ENCODE measurements around the gene FOXG1. TPM values are rescaled to one million over a fixed set of nuclear protein-coding genes. Genes with fewer than 3 reads are reported as not detected.

FOXG1 gene
- polyA plus RNA-seq, 10 donors: 0.03 to 0.66 (median 0.04) TPM; not detected in 3

GRCh38 chr14:28774764-28775735 lies 8.5 kb downstream of the FOXG1 start:
- peak in 1 of 3 donors; percentile 52 for DNase-seq

DNA sequence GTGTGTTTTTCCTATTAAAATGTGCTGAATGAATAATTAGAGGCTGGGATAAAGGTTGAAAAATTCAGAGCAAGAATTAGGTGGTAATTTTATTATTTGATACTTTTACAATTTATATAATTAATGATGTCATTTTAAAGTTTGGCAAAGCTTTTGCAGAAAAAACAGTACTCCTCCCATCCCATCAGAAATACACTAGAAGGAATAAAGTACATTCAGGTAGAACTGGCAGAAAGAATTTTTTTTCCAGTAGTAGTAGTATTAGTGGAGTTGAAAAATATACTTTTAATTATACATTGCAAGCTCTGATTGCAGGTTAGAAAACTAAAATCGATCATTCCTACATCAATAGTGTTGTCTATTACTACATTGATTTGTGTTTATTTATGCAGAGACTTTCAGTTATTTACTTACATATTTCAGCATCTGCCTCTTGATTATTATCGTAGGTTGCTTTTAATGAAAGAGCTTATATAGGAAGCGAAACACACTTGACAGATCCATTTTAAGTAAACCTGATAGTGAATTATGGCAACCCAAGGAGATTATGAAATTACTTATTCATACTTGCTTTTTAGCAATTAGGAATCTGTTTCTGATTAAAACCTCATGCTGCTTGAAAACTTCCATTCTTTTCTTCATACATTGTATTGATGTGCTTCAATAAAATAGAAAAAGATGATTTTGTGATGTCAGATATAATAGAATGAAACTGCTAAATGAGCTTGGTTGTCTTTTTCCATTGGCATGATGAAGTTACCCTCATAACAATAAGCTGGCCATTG lies 10.1 kb downstream of the FOXG1 start:
- peak in 1 of 3 donors; percentile 36 for DNase-seq

GRCh38 chr14:28777471-28778137 lies 11.0 kb downstream of the FOXG1 start:
- DNase-seq: peak in 1 of 3 donors; percentile 40

- DNase-seq: peak in 1 of 3 donors; percentile 61
Measured at GRCh38 chr14:28778138-28779117, 11.8 kb downstream of the FOXG1 start.

GRCh38 chr14:28779456-28779855 lies 12.9 kb downstream of the FOXG1 start:
- DNase-seq: peak in 1 of 3 donors; percentile 29

DNA sequence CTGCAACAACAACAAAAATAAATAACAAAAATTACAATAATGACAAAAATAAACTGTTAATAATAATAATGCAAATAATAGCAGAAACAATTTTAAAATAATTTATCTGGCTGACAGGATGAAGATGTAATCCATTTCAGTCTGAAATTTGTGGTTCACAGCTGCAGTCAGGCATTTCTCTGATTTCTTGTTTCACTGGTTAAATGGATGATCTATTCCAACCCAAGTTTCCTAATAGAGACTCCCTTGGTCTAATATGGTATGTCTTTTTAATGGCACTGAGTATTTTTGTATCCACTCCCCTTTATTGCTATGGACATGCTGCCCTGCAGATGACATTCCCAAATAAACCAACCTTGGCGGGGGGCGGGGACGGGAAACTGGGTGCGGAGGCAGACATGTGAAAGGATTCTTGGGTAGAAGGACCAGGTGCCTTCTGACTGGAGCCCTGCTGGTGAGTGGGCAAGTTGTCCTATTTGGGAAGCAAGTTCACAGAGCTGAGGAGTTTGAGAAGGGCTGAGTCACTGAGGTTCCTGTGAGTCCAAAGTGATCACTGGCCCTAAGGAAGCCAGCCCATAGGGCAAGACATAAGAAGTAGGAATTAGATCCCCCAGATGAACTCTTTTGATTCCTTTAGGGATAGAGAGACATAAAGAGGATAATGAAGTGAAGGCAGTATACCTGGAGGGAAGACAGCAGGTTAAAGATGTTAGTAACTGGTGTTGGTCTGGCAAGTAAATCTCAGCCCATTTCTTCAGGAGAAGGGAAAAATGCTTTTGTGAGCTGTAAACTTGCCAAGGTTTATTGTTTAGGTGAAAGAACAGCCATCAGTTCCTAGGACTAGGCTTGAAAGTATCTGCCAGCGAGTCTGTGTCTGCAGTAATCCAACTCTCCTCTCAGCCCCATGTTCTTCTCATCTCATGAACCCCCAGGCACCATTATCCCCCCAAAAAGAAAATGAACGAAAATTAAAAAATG lies 14.5 kb downstream of the FOXG1 start:
- DNase-seq: peak in 1 of 3 donors; percentile 3

DNA sequence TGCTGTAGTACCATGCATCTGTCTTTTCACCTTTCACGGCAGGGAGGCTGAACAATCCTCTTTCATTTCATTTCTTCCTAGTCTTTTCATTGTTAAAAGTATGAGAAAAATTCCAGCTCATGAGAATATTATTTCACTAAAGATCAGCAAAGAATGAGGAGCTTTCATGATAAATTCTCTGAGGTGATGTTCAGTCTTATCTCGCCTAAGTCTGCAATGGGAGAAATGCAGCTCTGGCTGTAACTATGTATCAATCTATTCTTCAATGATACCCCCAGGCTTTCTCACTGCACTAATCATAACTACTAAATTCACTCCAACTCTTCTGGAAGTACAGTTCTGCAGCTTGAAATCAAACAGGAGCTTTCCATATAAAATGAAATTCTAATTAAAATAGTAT lies 15.7 kb downstream of the FOXG1 start:
- peak in 1 of 3 donors; percentile 2 for DNase-seq

- DNase-seq: peak in 1 of 3 donors; percentile 21
Measured at GRCh38 chr14:28783664-28784063, 17.1 kb downstream of the FOXG1 start.

- peak in 1 of 3 donors; percentile 11 for DNase-seq
Measured at GRCh38 chr14:28784096-28785048, 17.8 kb downstream of the FOXG1 start.

DNA sequence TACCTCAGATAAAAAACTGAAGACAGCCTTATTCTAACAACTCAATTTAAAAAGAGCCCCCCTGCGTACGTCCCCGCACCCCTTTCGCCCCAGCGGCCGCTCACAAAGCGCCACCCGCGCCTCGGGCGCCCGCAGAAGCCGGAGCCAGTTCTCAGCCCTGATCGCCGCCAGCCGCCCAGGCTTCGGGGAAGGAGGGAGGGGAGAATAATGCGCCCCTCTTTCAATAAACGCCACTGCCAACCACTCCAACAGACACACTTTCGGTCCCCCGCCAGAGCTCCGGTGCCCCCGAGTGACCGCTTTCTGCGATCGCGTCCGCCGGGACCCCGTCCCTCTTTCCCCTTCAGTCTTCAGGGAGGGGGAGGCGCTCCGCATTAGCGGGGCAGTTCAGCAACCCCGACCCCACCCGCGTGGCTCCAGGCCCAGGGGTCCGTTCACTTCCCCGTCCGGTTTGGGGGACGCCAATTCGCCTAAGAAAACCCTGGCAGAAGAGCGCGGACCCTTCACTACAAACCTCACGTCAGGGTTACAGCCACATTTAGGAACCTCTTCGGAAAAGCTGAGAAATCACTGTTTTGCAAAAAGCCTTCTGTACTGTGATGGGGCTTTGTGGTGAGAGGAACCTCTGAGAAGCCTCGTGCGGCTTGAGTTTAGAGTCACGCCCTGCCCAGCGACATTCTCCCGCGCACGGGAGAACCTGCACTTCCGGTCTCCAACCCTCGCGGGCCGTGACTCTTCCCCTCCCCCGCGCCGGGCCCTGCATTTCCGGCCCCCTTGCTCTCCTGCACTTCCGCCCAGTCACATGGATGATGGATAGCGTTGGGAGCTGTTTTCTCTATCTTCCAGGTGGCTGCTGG lies 18.7 kb downstream of the FOXG1 start:
- peak in 1 of 3 donors; percentile 57 for DNase-seq

- no peak for DNase-seq
Measured at GRCh38 chr14:28807518-28807917, 40.9 kb downstream of the FOXG1 start.

GRCh38 chr14:28813810-28814209 lies 47.2 kb downstream of the FOXG1 start:
- DNase-seq: no peak

Data from muscle of back (tissue), 11 donors.